Occipital lobe (tissue), 2 donors: ENCODE results near the gene CNPY1. TPM values are rescaled to one million over a fixed set of nuclear protein-coding genes. Genes with fewer than 3 reads are reported as not detected.

Experiments used
- DNase-seq: peaks from one replicate; lab custom pipeline; 2025; lab: John Stamatoyannopoulos, UW
- total RNA-seq: library from RNA; depleted of rRNA; stranded (reverse); fragments of >200 nt; gene quantifications from one replicate; pipeline ENCODE4 v1.2.3, GENCODE V29; 2014

Gene CNPY1
- total RNA-seq, 1 donor from 2014 or later = 0.16 TPM

GRCh38 chr7:155490697-155491628 is 55.4 kb downstream of the CNPY1 start:
- no peak for DNase-seq

GRCh38 chr7:155489862-155490696 is 56.3 kb downstream of the CNPY1 start:
- no peak for DNase-seq

GRCh38 chr7:155489158-155489840 is 57.1 kb downstream of the CNPY1 start:
- DNase-seq = no peak

- DNase-seq = no peak
These were observed 57.8 kb downstream of the CNPY1 start for GRCh38 chr7:155488483-155489127.

GRCh38 chr7:155487509-155488482 is 58.6 kb downstream of the CNPY1 start:
- no peak for DNase-seq

GRCh38 chr7:155486783-155487508 is 59.4 kb downstream of the CNPY1 start:
- no peak for DNase-seq

- no peak for DNase-seq
These were observed 61.6 kb downstream of the CNPY1 start for GRCh38 chr7:155484483-155485399.

DNA sequence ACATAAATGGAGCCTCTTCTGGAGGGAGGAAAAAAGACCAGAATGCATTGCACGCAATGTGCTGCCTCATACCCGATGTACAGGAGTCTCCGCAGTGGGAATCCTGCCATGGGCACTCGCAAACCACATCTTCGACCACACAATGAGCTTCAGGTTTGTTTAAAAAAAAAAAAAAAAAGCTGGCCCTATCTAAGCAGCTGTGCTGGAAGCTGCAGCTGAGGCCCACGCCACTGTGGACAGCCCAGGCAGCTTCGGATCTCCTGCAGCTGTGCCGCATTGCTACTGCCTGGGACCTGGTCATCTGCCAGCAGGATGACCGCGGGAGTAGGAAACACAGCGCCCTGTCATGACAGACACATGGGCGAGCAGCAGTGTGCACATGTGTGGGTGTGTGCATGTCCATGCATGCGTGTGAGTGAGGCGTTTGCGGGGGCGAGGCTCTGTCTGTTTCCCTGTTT is 62.5 kb downstream of the CNPY1 start:
- DNase-seq = no peak

DNA sequence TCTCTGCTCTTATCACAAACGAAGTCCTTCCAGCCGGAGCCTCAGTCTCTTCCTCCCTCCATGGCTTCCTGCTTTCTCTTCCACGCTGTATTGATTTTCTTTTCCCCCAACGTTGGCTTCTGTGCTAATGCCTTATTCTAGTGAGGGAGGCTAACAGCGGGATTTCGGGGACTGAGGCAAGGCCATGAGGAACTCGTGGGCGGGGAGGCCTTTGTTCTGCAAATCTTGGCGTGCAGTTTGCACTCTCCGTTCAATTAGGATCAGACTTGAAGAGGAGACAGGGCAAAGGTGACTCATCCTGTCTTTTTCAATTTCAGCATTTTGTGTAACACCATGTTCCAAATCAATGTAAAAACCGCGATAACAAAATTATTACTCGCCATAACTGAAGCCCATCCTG is 63.1 kb downstream of the CNPY1 start:
- DNase-seq = no peak

DNA sequence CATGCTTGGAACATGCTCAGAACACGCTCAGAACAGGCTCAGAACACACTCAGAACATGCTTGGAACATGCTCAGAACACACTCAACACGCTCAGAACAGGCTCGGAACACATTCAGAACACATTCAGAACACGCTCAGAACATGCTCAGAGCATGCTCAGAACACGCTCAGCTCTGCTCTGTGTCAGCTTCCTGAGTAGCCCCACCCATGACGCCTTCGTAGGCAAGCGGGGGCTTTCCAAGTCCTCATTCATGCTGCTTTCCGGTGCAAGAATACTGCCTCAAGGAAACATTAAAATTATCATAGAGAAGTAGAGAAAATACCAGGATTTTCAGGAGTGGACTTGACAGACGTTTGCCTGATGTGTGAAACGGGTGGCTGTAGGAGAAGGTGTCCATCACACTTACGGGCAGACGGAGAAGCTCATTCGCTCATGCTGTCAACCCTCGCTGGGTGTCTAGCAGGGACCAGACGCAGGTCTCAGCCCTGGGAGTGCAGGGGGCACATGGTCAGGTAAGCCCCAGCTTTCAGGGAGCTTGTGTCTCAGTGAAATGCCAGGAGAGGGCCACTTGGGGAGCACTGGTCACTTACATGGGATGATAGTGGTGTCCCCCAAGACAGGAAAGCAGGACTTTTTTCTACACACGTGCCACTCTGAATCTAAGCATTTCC is 63.7 kb downstream of the CNPY1 start:
- DNase-seq = no peak

DNA sequence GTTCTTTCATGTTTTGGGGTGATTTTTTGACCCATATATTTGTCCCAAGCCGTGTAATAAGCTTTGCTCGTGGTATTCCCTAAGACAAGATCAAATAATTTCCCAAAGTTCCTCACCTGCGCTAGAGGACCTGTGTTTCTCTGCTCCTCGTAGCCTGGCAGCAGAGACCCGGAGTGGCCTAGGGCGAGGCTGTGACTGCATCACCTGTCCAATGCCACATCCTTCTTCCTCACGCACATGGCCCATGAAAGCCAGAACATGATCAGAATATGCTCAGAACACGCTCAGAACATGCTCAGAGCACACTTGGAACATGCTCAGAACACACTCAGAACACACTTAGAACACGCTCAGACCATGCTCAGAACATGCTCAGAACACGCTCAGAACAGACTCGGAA is 64.6 kb downstream of the CNPY1 start:
- DNase-seq = no peak

GRCh38 chr7:155477476-155477875 is 68.9 kb downstream of the CNPY1 start:
- DNase-seq = no peak

DNA sequence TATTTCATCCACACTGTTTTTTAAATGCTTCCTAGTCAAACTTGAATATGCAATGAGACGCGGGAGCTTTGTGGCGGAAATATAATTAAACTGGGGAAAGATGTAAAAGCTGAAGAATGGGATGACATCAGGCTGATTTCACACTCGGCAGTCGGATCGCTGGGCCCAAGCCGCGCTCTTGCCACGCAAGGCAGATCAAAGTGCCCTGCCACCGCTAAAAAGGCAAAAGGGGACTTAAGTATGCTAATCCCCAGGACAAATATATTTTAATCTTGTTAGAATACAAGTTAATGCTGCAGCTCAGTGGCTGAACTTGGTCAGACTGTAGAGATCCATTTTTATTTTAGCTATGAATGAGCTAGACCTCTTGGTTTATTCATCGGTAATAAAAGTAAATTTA is 74.6 kb downstream of the CNPY1 start:
- DNase-seq = no peak

GRCh38 chr7:155470686-155471638 is 75.4 kb downstream of the CNPY1 start:
- DNase-seq = no peak

- no peak for DNase-seq
These were observed 76.2 kb downstream of the CNPY1 start for GRCh38 chr7:155470186-155470487.

DNA sequence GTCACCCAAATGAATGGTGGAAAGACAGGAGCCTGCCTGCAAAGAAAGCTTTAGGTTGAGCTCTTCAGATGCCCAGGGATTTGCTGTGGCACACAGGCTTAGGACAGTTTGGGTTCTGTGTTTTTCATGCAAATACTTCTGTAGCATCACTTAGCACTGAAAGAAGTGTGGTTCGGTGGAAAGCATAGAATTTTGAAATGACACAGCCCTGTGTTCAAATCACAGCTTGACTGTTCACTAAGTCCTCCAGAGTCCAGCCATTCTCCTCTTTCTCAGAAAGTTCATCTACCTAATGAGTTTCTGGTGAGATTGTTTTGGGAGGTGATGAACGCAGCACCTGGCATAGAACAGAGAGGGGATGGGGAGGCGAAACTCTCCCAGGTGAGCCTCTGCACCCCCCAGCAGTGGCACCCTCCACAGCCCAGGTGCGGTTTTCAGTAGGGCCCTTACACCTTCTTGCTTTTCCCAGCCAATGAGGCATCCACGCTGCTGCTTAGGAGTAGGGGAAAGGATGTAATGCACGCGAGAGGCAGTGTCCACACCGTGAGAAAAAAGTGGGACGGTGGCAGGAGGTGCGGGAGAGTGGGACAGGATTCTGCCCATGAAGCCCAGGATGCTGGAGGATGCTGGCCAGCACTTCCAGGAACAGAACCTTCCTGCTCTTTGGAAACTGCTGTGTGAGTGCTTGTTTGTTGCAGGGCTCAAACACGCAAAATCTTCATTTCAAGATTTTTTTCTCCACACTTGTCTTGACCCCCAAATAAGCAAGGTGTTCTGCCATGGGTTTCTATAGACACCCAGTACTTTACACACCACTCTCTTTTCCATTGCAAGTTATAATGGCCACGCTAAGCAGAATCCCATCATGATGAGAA is 76.8 kb downstream of the CNPY1 start:
- DNase-seq = no peak
